A375 (cell line): ENCODE data around the gene FBXO36. TPM values are rescaled to one million over a fixed set of nuclear protein-coding genes. Genes with fewer than 3 reads are reported as not detected.

Experiments used
- small RNA-seq: library from RNA; depleted of rRNA; stranded (forward); fragments of <200 nt; gene quantifications from one replicate; pipeline ENCODE3, GENCODE V24; 2014
- total RNA-seq: library from RNA; depleted of rRNA; stranded (reverse); fragments of >200 nt; shearing (Covaris generic); gene quantifications from 2 replicates; pipeline ENCODE4 v1.2.3, GENCODE V29; 2014; rRNA removed

Gene FBXO36, protein sequence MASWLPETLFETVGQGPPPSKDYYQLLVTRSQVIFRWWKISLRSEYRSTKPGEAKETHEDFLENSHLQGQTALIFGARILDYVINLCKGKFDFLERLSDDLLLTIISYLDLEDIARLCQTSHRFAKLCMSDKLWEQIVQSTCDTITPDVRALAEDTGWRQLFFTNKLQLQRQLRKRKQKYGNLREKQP
- 0.74 and 1.6 TPM in 2 replicates for total RNA-seq

DNA sequence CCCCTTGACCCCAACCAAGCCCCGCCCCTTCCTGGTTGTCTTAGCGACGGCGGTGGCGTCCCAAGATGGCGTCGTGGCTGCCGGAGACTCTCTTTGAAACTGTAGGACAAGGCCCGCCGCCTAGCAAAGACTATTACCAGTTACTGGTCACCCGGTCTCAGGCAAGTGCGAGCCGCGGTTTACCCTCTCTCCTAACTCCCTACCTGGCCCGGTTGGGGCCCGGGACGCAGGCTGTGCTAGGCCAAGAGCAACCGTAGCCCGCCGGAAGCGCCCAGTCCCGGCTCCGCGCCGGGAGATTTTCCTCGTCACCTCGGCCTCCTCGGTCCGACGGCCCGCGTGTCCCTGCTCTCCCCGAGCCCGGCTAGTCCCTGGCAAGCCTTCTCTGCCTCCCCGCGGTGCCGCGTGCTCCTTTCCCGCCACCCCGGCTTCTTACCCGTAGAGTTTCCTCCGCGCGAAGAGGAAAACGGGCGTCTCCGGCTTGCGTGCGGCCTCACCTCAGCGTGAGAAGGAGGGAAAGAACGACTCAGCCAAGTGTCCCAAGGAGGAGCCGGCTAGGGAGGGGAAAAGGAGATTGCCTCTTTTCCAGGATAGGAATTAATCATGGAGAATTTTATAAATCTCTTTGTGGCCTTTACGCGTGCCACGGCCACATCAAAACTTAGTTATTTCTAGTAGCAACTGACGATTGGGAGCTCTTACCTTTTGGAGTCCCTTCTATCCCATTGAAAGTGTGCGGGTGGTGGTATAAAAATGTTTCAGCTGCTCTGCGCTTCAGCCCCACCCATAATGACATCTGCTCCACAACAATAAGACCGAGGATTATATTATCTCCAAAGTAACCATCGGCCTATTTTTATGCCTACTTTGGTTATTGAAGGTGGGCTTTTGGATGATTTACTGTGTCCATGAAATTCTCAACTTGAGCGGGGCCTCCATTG, at the start of gene FBXO36:
Gene FBXO36 (plus strand): TSS at position 55 of the 938 bp plus-strand sequence. CDS start 11 bp downstream, at position 66.

DNA sequence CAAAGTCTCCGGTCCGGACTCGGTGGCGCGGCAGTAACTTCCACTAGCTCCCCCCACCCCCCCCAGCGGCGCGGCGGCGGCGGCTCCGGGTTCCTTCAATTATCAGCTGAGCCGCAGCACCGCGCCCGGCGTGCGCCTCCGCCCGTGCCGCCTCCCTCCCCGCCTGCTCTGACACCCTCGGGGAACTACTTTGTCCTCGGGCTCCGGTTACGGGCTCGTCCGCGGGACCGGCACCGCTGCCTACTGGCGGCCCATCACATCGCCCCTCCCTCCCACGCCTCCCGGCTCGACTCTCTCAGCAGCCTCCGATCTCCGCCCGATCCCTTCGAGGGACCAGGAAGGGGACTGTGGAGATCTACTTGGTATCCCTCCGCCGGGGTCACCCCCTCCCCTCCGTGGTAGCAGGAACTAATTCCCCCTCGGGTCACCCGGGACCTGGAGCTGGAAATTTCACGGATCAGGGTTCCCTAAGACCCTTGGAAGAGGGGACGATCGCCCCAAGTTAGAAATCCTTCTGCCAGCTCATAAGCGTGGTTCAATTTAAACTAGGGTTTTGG, 333 bp upstream of the FBXO36 start, which contains the start of gene TRIP12:
Gene TRIP12 (minus strand): TSS at position 118 of the 557 bp plus-strand sequence. CDS start 41,930 bp downstream, outside the sequence.

Small RNAs within 50 kb of the gene (small RNA-seq; reads per million reads assigned to genes)
- gene RNU6-1027P (not detected), gene RNU6-613P (not detected), gene RNU6-964P (not detected), gene RNY4P19 (not detected)

Other genes starting within 250 kb of the FBXO36 start
- 0.98 and 1.3 TPM in 2 replicates for gene DNER, start 207.9 kb upstream of the FBXO36 start, total RNA-seq
- 144 and 158 TPM in 2 replicates for gene TRIP12, start 494 bp upstream of the FBXO36 start, total RNA-seq
- not detected in 2 replicates for gene SLC16A14, start 146.4 kb downstream of the FBXO36 start, total RNA-seq